Activated B cell treated with CpG ODN at 0.5 μM for 24 hours (primary cell): ENCODE results near the gene HOXB5. TPM values are rescaled to one million over a fixed set of nuclear protein-coding genes. Genes with fewer than 3 reads are reported as not detected.

Source experiments
- ATAC-seq: fragments of 200-7000 bp; cut with Tn5 transposase; one replicate; pipeline ENCODE4 v1.10.0; 2021; ENCODE audit warnings: low read depth, mild to moderate bottlenecking, moderate library complexity
- CTCF ChIA-PET: fragments of 350-600 bp; sonication (Branson Sonifier 250); formaldehyde crosslinking; loops from one replicate; lab custom pipeline; 2021; ENCODE audit warnings: antibody characterized with exemption; lab: Charles Lee
- POLR2A ChIA-PET: fragments of 350-600 bp; sonication (Branson Sonifier 250); formaldehyde crosslinking; loops from one replicate; lab custom pipeline; 2021; ENCODE audit warnings: antibody characterized with exemption; lab: Charles Lee
- DNase-seq: peaks from one replicate; pipeline ENCODE4 v3.0.0; 2022
- H3K27ac Mint-ChIP-seq: one replicate; pipeline ENCODE4 v1.8.0; 2020; ENCODE audit warnings: mixed read lengths
- H3K27me3 Mint-ChIP-seq: one replicate; pipeline ENCODE4 v1.8.0; 2021; ENCODE audit warnings: mixed read lengths
- H3K36me3 Mint-ChIP-seq: one replicate; pipeline ENCODE4 v1.8.0; 2021; ENCODE audit warnings: low read depth, mixed read lengths
- H3K4me1 Mint-ChIP-seq: one replicate; pipeline ENCODE4 v1.8.0; 2021; ENCODE audit warnings: mixed read lengths
- H3K4me3 Mint-ChIP-seq: one replicate; pipeline ENCODE4 v1.8.0; 2020; ENCODE audit warnings: mild to moderate bottlenecking, mixed read lengths
- H3K9me3 Mint-ChIP-seq: one replicate; pipeline ENCODE4 v1.8.0; 2020; ENCODE audit warnings: mixed read lengths
- intact Hi-C: fragments of 100-400 bp; cut with micrococcal nuclease; formaldehyde crosslinking; loops from one replicate; pipeline ENCODE4 v1.15.1; 2024
- total RNA-seq: library from RNA; stranded (reverse); gene quantifications from 2 replicates; pipeline ENCODE4 v1.2.3, GENCODE V29; 2022
- TF ChIP-seq, protein P1 (sequence below): fragments of 200-600 bp; IDR thresholded peaks from one replicate; pipeline ENCODE4 v1.8.0; 2022; ENCODE audit warnings: antibody characterized with exemption, mild to moderate bottlenecking

Gene HOXB5
- total RNA-seq, 1 donor from 2014 or later: not detected

DNA sequence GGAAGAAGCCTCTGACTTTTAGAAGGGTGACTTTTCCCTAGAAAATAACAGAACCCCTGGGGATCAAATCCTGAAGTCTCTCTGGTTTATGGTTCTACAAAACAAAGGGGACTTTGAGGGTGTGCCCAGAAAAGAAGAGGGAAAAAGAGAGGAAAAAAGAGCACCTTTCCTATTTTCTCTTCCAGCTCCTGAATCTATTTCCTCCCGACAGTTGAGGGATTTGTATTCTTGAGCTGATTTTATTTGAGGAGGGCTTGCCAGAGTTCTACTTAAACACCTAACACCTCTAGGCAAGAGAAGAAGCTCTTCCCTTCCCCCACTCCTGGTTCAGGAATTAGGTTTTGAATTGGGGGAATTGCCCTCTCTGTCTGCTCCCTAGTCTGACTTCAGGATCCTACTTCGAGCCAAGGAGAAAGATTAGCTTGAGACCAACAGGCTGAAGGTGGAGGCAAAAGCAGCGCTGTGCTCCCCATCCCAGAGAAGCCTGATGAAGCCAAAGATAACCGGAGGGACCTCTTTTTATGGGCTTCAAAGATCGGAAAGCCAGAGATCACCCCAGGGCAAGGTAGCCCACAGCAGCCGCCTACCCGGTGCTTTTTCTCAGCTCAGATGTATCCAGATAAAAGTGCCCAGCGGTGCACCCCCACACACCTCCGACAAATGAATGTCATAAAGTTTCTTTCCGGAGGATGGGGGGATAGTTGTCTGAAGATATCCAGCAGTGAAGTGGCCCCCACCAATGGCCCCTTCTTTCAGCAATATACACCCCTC, 4.3 kb downstream of the HOXB5 start:
- peaks cover 52% of the 10 kb centered on the region for H3K4me1 Mint-ChIP-seq
- H3K4me3 Mint-ChIP-seq: no peak overlapping the region
- H3K27me3 Mint-ChIP-seq: peaks cover 80% of the 10 kb centered on the region
- ChIA-PET CTCF (interaction anchor here (0.7 to 2.9 kb wide), 7 partner anchors 24 to 281 kb away, joined by 3 to 13 read pairs (median 3); no protein-coding TSS in a partner anchor), POLR2A (interaction anchor here (0.7 kb wide), 1 partner anchor 25 kb away, joined by 6 read pairs; no protein-coding TSS in a partner anchor)
- no peak for ATAC-seq
- TF ChIP-seq, protein P1, sequence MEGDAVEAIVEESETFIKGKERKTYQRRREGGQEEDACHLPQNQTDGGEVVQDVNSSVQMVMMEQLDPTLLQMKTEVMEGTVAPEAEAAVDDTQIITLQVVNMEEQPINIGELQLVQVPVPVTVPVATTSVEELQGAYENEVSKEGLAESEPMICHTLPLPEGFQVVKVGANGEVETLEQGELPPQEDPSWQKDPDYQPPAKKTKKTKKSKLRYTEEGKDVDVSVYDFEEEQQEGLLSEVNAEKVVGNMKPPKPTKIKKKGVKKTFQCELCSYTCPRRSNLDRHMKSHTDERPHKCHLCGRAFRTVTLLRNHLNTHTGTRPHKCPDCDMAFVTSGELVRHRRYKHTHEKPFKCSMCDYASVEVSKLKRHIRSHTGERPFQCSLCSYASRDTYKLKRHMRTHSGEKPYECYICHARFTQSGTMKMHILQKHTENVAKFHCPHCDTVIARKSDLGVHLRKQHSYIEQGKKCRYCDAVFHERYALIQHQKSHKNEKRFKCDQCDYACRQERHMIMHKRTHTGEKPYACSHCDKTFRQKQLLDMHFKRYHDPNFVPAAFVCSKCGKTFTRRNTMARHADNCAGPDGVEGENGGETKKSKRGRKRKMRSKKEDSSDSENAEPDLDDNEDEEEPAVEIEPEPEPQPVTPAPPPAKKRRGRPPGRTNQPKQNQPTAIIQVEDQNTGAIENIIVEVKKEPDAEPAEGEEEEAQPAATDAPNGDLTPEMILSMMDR: no peak
- no peak overlapping the region for H3K27ac Mint-ChIP-seq
- DNase-seq: no peak
- no peaks in the 10 kb centered on the region for H3K36me3 Mint-ChIP-seq
- intact Hi-C loops: no loop called here
- no peaks in the 10 kb centered on the region for H3K9me3 Mint-ChIP-seq

DNA sequence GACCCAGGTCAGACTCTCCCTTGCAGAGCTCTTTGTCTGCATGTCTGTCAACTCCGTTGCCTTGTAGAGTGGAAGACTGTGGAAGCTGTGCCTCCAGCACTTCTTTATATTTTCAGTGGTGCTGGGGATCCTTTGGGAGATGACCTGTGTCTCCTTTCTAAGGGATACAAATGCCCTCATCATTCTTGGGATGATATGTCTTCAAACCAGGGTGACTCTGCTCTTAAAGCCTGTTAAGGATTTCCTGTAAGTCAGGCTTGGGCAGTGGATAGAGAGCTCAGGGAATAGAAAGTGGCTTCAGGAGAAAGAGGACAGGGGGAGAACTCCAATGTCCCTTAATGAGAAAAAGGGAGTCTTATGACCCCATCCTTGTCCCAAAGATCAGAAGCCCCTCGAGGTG, 5.1 kb downstream of the HOXB5 start:
- H3K4me3 Mint-ChIP-seq: no peak overlapping the region
- CTCF ChIA-PET: interaction anchor here (0.7 to 2.9 kb wide), 10 partner anchors 24 to 280 kb away, joined by 3 to 13 read pairs (median 3); no protein-coding TSS in a partner anchor
- H3K9me3 Mint-ChIP-seq: no peaks in the 10 kb centered on the region
- POLR2A ChIA-PET: interaction anchor here (0.6 to 0.7 kb wide), 2 partner anchors 26 to 1136 kb away, joined by 4 to 6 read pairs; no protein-coding TSS in a partner anchor
- TF ChIP-seq, protein P1: no peak
- no peak for DNase-seq
- no peaks in the 10 kb centered on the region for H3K36me3 Mint-ChIP-seq
- intact Hi-C loops: no loop called here
- no peak for ATAC-seq
- H3K4me1 Mint-ChIP-seq: peaks cover 49% of the 10 kb centered on the region
- no peak overlapping the region for H3K27ac Mint-ChIP-seq
- peaks cover 84% of the 10 kb centered on the region for H3K27me3 Mint-ChIP-seq

DNA sequence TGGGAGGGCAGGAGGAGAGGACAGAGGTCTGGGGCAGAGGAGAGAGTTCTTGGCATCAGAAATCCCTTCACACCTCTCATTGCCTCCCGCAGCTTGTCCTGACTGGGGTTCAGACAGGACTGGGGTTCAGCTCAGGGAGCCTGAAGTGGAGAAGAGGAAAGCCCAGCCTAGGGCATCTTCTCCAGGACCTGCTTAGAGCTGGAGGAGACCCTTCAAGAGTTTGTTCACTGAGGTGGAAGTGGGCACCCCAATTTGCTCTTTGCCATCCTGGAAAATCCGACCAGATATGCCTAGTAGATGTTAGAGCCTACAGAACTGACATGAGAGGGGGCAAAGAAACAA, 5.5 kb downstream of the HOXB5 start:
- CTCF ChIA-PET: interaction anchor here (0.8 to 2.9 kb wide), 8 partner anchors 25 to 280 kb away, joined by 3 to 13 read pairs (median 3); no protein-coding TSS in a partner anchor
- ATAC-seq (no peak), DNase-seq (no peak)
- Mint-ChIP-seq H3K4me3 (no peak overlapping the region), H3K9me3 (no peaks in the 10 kb centered on the region), H3K4me1 (peaks cover 44% of the 10 kb centered on the region), H3K27ac (no peak overlapping the region), H3K27me3 (peaks cover 84% of the 10 kb centered on the region), H3K36me3 (no peaks in the 10 kb centered on the region)
- TF ChIP-seq, protein P1: no peak
- intact Hi-C loops: no loop called here
- POLR2A ChIA-PET: no interaction called here

DNA sequence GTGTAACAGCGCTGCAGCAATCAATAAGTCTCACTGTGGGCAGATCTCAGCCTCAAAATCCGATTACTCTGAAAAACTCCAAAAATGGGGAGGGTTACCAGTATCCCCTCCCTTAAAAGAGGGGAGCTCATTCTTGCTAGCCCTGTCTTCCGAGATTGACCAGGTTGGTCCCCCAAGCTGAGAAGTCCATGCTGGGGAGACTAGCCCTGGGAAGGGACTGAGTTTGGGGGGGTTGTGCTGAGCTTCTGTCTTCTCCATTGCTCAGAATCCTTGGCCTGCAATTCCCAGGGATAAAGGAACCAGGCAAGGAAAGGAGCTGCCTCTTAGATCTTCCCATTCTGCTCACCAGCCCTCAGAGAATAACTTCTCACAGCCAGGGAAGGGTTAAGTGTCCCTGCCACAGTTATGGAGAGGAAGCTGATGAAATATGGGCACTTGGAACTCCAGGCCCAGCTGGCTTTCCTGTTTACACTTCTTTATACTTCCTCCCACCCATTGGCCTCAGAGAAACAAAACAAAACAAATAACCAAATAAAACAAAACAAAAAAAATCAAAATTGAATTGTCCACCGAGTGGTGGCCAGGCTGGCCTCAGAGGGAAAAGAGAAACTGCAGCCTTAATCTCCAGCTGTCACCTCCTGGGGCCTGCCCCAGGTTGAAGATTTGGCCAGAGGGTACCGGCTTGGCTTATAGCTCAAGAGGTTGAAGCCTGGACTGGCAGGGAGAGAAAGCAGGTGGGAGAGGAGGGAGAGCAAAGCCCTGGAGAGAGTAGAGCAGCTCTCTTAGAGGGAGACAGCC, 6.1 kb downstream of the HOXB5 start:
- ChIA-PET CTCF (interaction anchor here (0.8 to 2.9 kb wide), 8 partner anchors 25 to 279 kb away, joined by 3 to 13 read pairs (median 3); no protein-coding TSS in a partner anchor), POLR2A (no interaction called here)
- Mint-ChIP-seq H3K4me3 (peak overlapping the region; percentile 28), H3K27ac (no peak overlapping the region), H3K9me3 (no peaks in the 10 kb centered on the region), H3K4me1 (peaks cover 43% of the 10 kb centered on the region), H3K36me3 (no peaks in the 10 kb centered on the region), H3K27me3 (peaks cover 86% of the 10 kb centered on the region)
- ATAC-seq (no peak), DNase-seq (no peak)
- intact Hi-C loops: no loop called here
- TF ChIP-seq, protein P1: no peak
